T-helper 9 cell (primary cell): ENCODE measurements around the gene MRPL54.

Experiments
- DNase-seq: peaks from one replicate; pipeline ENCODE4 v3.0.0-alpha.2; 2020

Gene MRPL54

GRCh38 chr19:3770136-3770999, 7.9 kb downstream of the MRPL54 start:
- no peak for DNase-seq

- DNase-seq = no peak
Observed at GRCh38 chr19:3771000-3771905, 8.8 kb downstream of the MRPL54 start.

GRCh38 chr19:3771906-3772455, 9.5 kb downstream of the MRPL54 start, which contains the start of gene RAX2:
Gene RAX2, minus strand, starts transcription at chr19:3772228. Its CDS starts 486 bp downstream, at chr19:3771742.
- no peak for DNase-seq

- DNase-seq = no peak
Observed at GRCh38 chr19:3773814-3774515, 11.5 kb downstream of the MRPL54 start.

DNA sequence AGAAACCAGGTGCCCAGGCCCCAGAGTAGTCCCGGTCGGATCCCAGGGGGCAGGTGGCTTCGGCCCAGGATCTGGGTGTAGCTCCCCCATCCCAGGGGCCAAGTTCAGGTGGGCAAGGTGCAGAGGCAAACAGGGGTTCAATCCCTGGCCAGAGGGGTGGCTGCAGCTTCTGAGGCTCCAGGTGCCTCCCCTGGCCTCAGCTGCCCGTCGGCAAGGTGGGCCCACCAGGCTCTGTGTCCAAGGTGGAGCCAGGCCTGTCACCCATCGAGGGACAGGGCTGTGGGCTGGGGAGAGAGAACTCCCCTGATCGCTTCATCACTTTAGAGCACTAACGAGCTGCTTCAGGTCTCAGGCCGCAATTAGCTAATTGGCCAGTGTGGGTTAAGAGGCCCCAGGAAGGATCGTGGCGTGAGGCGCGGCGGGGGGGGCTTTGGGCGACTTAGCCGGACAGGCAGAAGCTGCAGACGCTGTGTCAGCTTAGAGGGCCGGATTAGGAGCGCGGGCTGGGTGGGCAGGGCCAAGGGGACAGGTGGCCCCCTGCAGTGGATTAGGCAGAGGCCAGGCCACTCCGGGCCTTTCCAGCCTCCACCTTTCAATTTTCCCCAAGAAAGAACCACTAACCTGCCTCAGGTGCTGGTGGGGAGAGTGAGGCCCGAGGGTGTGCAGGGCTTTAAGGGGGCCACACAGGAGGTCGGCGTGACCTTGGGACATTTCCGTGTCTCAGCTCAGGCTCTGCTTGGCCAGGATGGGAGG, 12.3 kb downstream of the MRPL54 start:
- no peak for DNase-seq

- no peak for DNase-seq
Observed at GRCh38 chr19:3775374-3775711, 12.9 kb downstream of the MRPL54 start.

DNA sequence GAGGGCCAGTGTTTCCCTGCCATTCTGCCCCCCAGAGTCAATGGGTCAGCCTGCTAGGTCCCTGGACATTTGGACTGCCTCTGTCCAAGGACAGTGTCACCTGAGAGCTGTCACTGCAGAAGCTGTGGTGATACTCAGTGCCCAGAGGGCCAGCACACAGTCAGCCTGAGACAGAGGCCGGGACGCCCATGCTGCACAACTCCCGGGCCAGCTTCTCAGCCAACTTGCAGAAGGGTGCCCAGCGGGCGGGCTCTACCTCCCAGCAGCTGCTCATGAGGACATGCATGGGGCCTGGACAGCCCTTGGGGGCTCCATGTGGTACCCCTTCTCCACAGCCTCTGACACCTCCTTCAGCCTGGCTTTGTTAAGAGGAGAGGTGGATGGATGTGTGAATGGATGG, 13.3 kb downstream of the MRPL54 start:
- DNase-seq = no peak

DNA sequence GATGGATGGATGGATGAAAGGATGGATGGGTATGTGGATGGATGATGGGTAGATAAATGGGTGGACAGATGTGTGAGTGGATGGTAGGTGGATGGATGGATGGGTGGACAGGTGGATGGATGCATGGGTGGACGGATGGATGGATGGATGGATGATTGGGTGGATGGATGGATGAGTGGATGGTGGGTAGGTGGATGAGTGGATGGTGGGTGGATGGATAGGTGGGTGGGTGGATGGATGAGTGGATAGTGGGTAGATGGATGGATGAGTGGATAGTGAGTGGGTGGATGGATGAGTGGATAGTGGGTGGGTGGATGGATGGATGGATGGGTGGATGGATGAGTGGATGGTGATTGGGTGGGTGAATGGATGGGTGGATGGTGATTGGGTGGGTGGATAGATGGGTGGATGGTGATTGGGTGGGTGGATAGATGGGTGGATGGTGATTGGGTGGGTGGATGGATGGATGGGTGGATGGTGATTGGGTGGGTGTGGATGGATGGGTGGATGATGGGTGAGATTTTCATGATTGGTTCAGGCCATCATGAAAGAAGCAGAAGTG, 14.1 kb downstream of the MRPL54 start:
- no peak for DNase-seq

- DNase-seq = no peak
Observed at GRCh38 chr19:3778104-3778867, 15.8 kb downstream of the MRPL54 start.

DNA sequence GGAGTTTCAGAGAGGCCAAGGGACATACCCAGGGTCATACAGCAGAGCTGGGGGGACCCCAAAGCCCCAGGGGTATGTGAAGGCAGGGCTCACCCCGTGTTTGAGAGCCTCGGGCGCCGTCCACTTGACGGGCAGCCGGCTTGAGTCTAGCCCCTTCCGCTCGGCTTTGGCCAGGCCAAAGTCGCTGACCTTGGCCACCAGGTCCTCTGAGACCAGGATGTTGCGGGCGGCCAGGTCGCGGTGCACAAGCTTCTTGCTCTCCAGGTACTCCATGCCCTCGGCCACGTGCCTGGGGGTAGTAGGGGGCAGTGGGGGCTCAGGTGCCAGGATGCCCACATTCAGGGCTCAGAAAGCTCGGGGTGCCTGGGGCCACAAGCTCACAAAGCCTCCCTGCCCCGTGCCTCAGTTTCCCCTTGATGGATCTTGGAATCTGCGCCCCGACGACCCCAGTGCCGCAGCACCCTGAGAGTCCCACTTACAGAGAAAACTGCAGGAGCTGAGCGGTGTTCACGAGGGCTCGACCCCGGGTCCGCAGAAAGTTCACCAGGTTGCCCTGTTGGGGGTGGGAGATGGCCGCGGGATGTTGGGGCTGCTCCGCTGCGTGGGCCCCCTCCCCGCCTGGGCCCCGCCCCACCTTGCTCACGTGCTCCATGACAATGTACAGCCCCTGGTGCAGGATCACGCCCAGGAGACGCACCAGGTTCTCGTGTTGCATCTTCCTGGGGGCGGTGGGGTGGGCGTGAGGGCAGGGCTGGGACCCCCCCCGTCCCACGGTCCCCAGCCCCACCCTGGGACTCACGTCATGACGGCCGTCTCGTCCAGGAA, 16.6 kb downstream of the MRPL54 start:
- DNase-seq = no peak

DNA sequence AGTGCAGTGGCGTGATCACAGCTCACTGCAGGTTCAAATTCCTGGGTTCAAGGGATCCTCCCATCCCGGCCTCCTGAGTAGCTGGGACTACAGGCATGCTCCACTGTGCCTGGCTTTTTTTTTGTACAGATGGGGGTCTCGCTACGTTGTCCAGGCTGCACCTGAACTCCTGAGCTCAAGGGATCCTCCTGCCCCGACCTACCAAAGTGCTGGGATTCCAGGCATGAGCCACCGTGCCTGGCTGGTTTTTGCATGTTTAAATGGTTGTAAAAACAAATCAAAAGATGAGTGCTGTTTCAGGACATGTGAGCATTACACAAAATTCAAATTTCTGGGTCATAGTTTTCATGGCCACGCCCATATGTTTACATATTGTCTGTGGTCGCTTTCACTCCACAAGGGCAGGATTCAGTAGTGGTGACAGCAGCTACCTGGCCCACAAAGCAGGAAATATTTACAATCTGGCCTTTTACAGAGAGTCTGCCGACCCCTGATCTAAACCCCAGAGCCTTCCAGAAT, 18.4 kb downstream of the MRPL54 start:
- no peak for DNase-seq

DNA sequence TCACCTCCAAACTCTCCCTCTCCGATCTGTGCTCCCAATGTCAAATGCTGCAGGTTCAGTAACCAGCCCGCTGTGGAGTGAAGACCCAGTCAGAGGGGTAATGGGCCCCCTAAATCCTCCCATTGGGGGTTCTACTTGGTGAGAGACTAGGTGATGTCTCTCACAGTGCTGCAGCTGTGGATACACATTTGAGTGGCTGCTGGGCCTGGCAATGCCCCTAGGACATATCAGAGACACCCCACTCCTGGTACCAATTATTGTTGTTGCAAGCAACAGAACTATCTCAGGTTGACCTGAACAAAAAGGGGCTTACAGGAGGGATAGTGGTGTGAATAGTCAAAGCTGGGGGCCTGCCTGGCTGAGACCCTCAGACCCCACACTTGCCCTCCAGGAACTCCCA, 19.1 kb downstream of the MRPL54 start:
- DNase-seq = no peak

DNA sequence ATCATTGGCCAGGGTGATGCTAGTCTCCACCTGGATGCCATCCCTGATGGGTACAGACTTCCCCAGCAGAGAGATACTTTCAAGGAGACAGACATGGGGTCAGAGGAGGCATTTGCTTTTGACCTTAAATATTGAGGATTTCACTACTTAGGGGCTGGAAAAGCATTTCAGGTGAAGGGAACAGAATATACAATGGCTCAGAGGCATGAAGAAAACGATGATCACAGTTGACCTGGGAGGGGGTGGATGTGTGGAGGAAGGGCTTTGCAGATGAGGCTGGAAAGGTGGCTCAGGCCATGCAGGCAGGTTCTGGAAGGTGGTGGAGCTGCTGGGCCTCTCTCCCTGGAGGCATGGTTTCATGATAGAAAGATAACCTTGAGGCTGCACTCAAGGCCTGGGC, 19.8 kb downstream of the MRPL54 start:
- no peak for DNase-seq

GRCh38 chr19:3782903-3783302, 20.4 kb downstream of the MRPL54 start:
- no peak for DNase-seq

DNA sequence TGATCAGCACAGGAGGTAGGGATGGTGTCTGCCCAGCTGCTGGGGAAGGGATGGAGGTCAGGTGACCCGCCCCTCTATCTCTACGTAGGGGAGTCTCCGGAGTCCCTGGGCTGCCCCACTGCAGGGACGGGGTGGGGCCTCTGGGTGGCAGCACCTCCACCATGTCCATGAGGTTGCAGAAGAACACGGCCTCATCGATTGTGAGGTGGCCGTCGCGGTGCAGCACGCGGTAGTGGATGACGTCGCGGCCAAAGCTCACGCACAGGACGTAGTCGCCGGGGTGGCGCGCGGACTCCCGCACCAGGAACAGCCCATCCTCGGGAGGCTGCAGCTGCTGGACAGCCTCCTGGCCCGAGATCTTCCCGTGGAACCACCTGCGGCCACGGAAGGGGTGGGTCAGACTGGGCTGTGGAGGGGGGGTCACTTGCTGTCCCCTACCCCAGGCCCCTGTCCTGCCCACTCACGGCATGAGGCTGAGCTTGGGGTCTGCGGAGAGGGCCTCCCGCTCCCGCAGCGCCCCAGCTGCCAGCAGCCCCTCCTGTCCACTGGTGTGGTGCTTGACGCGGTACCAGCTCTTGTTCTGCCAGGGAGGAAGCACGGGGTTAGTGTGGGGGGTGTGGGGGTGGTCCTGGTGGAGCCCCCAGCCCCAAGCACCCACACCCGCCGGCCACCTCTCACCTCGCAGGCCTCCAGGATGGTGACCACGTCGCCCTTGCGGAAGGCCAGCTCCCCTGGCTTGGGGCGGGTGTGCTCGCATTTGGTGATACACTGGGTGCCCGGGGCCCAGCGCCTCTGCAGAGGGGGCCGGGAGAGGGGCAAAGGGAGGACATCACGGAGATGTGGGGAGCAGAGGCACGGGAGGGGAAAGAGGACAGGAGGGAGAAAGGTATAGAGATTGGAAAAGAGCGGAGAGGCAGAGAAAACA, 21.4 kb downstream of the MRPL54 start:
- peak; percentile 16 for DNase-seq

GRCh38 chr19:3784607-3785450, 22.3 kb downstream of the MRPL54 start:
- DNase-seq = no peak

DNA sequence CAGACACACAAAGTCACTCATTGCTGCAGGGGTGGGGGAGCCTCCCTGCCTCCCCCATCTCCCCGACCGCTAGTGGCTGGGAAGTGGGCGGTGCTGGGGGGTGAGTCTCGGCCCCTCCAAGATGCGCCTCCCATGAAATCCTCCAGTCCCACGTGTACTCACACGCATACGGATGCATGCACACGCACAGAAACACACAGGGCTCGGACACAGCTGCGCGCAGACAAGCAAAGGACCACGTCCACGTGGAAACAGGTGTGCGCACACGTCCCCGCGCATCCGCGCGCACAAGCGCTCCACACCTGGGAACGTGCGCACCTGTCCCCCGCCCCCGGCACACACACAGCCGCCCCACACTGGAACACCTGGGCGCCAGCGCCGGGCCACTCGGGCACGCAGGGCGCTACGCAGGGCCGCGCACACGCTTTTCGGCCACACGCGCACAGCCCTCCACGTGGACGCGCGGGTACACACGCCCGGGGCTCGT, 23.0 kb downstream of the MRPL54 start:
- no peak for DNase-seq
